ENCODE measurements around the gene GLIPR1. TPM values are rescaled to one million over a fixed set of nuclear protein-coding genes. Genes with fewer than 3 reads are reported as not detected.
"Not testable (repeated sequence)": the region's sequence is repeated elsewhere in the genome, so short reads cannot be mapped to it uniquely, and the experiment has no call there.

Gene GLIPR1
- total RNA-seq, result 23.3 TPM
- polyA plus RNA-seq, result 21.8 TPM

DNA sequence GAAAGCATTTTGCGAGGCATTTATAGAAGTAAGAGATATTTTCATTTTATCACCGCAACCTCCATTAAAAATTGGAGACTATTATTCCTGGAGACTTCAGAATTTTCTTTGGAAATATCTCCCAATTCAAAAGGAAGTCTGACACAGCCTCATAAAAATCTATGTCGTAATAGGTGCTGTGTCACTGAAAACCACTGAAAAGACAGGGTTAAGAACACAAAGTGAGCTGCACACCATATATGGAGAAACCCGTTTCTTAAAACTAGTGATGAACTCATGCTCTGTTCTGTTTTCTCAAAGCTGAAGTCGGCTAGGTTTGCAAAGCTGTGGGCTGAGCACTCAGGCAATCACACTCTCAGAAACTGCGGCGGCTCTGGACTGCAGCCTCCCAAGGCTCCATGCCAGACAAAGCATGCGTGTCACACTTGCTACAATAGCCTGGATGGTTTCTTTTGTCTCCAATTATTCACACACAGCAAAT is at the start of gene GLIPR1:
GLIPR1 (plus strand) TSS at position 287 of the 481 bp plus-strand sequence; CDS start at position 413, 126 bp downstream.
- 9% methylated on average over 8 of the region's 8 CpGs for WGBS
- H3K36me3 ChIP-seq (ENCODE audit: insufficient read depth), result no peaks in the 10 kb centered on the region
- peak within 1 kb of the TSS; percentile 57 for H3K4me3 ChIP-seq (ENCODE audit: low read depth, low read length)
- DNase-seq (ENCODE audit: extremely low spot score), result peak; percentile 36
- H3K27ac ChIP-seq (ENCODE audit: low read depth), result peak within 1 kb of the TSS; percentile 70
- H3K4me1 ChIP-seq (ENCODE audit: insufficient read depth), result no peaks in the 10 kb centered on the region

DNA sequence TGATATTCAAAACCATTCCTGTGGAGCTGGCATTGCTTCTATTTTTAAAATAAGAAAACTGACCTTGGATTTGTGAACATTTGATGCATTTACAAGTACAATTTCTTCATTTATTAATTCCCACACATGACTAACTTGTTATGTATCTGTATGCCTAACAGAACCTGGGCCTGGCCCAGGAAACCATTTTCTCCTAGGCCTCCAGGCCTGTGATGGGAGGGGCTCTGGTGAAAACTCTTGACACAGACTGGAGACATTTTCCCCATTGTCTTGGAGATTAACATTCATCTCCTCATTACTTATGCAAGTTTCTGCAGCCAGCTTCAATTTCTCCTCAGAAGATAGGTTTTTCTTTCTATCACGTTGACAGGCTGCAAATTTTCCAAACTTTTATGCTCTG is 47.6 kb upstream of the GLIPR1 start:
- no peak overlapping the region for H3K27ac ChIP-seq (ENCODE audit: low read depth)
- WGBS, result 63% methylated on average over 1 of the region's 1 CpG
- no peaks in the 10 kb centered on the region for H3K36me3 ChIP-seq (ENCODE audit: insufficient read depth)
- no peak for DNase-seq (ENCODE audit: extremely low spot score)
- no peaks in the 10 kb centered on the region for H3K4me1 ChIP-seq (ENCODE audit: insufficient read depth)
- no peak overlapping the region for H3K4me3 ChIP-seq (ENCODE audit: low read depth, low read length)

DNA sequence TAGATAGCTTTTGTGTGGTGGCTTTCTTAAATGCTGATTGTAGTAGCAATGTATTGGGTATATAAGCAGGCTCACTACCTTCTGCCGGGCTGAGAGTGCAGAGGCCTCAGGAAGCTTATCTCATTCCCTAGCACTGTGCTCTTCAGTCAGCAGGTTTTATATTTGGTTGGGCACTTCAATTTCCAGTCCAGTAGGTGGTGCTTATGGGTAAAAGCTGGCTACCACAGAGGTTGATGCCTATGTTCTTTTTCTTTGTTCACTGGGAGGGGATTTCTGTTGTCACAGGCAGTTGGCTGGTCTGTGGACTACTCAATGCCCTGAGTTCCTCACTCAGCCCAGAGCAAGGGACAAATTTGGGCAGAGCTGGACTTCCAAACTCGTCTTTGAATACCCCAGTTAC is 43.0 kb upstream of the GLIPR1 start:
- Histone ChIP-seq H3K4me1 (ENCODE audit: insufficient read depth) (no peaks in the 10 kb centered on the region), H3K36me3 (ENCODE audit: insufficient read depth) (no peaks in the 10 kb centered on the region), H3K4me3 (ENCODE audit: low read depth, low read length) (no peak overlapping the region), H3K27ac (ENCODE audit: low read depth) (no peak overlapping the region)
- WGBS, result 73% methylated on average over 2 of the region's 2 CpGs
- no peak for DNase-seq (ENCODE audit: extremely low spot score)

DNA sequence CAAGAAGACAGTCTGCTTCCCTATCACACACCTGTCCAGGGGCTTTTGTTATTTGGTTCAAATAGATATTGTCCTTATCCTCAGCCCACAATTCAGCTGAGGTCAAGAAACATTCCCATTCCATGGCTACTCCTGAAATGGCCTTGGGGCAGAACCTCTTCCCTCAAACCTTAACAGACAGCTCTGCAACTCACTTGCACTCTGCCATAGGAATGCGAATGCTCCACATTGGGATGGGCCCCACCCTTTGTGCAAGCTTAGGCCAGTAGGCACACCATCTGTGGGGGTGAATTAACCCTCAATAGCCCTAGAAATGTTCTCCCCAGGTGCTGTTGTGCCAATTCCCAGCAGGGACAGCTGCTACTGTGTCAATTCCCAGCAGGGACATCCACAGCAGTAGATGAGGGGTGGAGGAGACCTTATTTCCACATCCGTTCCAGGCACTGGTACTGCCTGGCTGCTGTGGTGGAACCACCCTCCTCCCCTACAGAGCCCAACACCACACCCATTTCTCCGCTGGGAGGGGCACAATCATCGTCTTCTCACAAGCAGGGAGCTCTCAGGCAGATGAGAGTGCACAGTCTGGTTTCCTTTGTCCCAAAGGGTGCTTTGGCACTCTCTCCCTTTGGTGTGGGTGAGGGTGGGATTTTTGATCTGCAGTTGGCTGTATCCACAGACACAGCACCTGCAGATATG is 42.3 kb upstream of the GLIPR1 start:
- no peak for DNase-seq (ENCODE audit: extremely low spot score)
- H3K27ac ChIP-seq (ENCODE audit: low read depth), result no peak overlapping the region
- H3K36me3 ChIP-seq (ENCODE audit: insufficient read depth), result no peaks in the 10 kb centered on the region
- 74% methylated on average over 4 of the region's 4 CpGs for WGBS
- H3K4me3 ChIP-seq (ENCODE audit: low read depth, low read length), result no peak overlapping the region
- H3K4me1 ChIP-seq (ENCODE audit: insufficient read depth), result no peaks in the 10 kb centered on the region

DNA sequence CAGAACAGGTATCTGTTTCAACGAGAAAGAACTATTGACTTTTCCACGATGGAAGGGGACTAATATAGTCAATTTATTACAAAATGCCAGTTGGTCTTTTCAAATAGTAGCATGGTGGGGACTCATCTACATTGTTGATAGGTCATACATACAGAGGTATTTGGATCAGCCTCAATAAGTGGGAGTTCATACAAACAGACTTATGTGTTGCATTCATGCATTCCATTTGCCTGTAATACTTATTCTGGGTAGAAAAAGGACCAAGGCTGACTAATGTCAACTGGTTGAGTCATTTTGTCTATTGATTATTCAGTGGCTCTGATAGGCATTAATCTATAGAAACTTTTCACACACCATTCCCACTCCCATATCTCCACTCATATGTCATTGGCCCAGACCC is 41.5 kb upstream of the GLIPR1 start:
- WGBS, result 84% methylated on average over 2 of the region's 2 CpGs
- Histone ChIP-seq H3K27ac (ENCODE audit: low read depth) (no peak overlapping the region), H3K4me3 (ENCODE audit: low read depth, low read length) (no peak overlapping the region), H3K4me1 (ENCODE audit: insufficient read depth) (no peaks in the 10 kb centered on the region), H3K36me3 (ENCODE audit: insufficient read depth) (no peaks in the 10 kb centered on the region)
- DNase-seq (ENCODE audit: extremely low spot score), result no peak

DNA sequence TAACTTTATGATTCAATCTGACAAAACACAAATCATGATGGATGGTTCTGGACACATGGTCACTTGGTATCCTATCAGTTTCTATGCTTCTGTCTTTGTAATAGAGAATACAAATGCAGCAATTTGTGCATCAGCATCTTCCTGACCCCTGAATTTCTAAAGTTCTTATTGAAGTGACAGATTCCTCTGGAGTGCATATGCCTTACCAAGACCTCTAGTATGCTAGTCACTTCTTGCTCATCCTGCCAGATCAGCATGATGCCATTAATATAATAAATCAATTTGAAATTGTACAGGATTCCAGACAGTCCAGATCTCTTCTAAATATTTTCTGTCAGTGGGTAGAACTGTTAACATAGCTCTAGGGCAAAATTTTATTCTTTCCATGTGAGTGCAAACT is 40.6 kb upstream of the GLIPR1 start:
- DNase-seq (ENCODE audit: extremely low spot score), result no peak
- Histone ChIP-seq H3K36me3 (ENCODE audit: insufficient read depth) (no peaks in the 10 kb centered on the region), H3K4me1 (ENCODE audit: insufficient read depth) (no peaks in the 10 kb centered on the region), H3K4me3 (ENCODE audit: low read depth, low read length) (no peak overlapping the region), H3K27ac (ENCODE audit: low read depth) (no peak overlapping the region)

DNA sequence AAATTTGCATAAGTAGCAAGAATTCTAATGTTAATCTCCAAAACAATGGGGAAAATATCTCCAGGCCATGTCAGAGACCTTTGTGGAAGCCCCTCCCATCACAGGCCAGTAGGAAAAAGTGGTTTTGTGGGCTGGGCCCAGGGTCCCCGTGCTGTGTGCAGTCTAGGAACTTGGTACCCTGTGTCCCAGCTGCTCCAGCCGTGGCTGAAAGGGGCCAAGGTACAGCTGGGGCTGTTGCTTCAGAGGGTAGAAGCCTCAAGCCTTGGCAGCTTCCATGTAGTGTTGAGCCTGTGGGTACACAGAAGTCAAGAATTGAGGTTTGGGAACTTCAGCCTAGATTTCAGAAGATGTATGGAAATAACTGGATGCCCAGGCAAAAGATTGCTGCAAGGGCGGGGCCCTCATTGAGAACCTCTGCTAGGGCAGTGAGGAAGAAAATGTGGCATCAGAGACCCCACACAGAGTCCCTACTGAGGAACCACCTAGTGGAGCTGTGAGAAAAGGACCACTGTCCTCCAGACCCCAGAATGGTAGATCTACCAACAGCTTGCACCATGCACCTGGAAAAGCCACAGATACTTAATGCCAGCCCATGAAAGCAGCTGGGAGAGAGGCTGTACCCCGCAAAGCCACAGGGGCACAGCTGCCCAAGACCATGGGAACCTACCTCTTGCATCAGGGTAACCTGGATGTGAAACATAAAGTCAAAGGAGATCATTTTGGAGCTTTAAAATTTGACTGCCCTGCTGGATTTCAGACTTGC is 38.7 kb upstream of the GLIPR1 start:
- not testable (repeated sequence) for H3K36me3 ChIP-seq (ENCODE audit: insufficient read depth); H3K4me1 ChIP-seq (ENCODE audit: insufficient read depth); DNase-seq (ENCODE audit: extremely low spot score); H3K27ac ChIP-seq (ENCODE audit: low read depth); H3K4me3 ChIP-seq (ENCODE audit: low read depth, low read length)
- 71% methylated on average over 4 of the region's 4 CpGs for WGBS

DNA sequence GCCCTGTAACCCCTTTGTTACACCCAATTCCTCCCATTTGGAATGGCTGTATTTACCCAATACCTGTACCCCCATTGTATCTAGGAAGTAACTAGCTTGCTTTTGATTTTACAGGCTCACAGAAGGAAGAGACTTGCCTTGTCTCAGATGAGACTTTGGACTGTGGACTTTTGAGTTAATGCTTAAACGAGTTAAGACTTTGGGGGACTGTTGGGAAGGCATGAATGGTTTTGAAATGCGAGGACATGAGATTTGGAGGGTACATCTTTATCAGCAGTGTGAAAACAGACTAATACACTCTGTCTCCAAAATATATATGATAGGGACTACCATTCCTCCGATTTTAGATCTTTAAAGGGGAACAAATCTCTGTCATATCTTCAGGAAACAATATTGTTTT is 38.1 kb upstream of the GLIPR1 start:
- DNase-seq (ENCODE audit: extremely low spot score); H3K36me3 ChIP-seq (ENCODE audit: insufficient read depth); H3K4me1 ChIP-seq (ENCODE audit: insufficient read depth); H3K4me3 ChIP-seq (ENCODE audit: low read depth, low read length); H3K27ac ChIP-seq (ENCODE audit: low read depth): not testable (repeated sequence)
- WGBS, result 72% methylated on average over 3 of the region's 3 CpGs

DNA sequence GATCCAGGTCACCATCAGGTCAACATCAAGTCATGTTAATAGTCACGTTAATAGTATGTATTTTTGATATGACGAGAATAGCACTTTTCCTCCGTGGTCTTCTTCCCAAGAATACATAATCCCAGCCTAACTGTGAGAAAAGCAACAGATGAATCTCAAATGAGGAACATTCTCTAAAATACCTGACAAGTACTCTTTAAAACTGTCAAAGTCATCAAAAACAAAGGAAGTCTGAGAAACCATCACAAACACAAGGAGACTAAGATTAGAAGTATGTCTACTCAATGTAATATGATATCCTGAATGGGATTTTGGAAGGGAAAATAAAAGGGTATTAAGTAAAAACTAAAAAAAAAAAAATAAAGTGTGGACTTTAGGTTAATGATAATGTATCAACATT is 36.8 kb upstream of the GLIPR1 start:
- Histone ChIP-seq H3K4me3 (ENCODE audit: low read depth, low read length) (no peak overlapping the region), H3K4me1 (ENCODE audit: insufficient read depth) (no peaks in the 10 kb centered on the region), H3K36me3 (ENCODE audit: insufficient read depth) (no peaks in the 10 kb centered on the region), H3K27ac (ENCODE audit: low read depth) (no peak overlapping the region)
- 39% methylated on average over 3 of the region's 3 CpGs for WGBS
- DNase-seq (ENCODE audit: extremely low spot score), result no peak

DNA sequence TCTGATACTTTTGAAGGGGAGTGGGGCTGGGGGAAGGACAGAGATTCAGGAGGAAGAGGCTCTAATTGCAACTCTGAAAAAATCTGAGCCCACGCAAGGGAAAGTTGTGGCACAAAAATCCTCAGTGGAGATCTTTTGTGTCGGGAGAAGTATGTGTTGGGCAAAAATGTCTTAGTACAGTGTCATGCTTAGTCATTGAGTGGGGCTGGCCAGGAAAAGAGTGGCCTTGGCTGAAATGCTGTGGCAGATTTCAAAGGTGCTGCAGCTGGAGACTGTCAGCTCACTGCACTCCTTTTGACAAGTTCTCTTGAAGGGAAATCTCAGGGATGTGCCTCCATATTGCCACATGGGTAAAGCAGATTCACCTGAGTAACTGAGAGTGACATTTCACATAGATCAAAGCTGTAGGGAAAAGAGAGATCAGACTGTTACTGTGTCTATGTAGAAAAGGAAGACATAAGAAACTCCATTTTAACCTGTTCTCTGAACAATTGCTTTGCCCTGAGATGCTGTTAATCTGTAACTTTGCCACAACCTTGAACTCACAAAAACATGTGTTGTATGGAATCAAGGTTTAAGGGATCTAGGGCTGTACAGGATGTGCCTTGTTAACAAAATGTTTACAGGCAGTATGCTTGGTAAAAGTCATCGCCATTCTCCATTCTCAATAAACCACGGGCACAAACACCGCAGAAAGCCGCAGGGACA is 36.0 kb upstream of the GLIPR1 start:
- Histone ChIP-seq H3K4me1 (ENCODE audit: insufficient read depth) (no peaks in the 10 kb centered on the region), H3K4me3 (ENCODE audit: low read depth, low read length) (no peak overlapping the region), H3K27ac (ENCODE audit: low read depth) (no peak overlapping the region), H3K36me3 (ENCODE audit: insufficient read depth) (no peaks in the 10 kb centered on the region)
- no peak for DNase-seq (ENCODE audit: extremely low spot score)
- WGBS, result 71% methylated on average over 6 of the region's 6 CpGs

DNA sequence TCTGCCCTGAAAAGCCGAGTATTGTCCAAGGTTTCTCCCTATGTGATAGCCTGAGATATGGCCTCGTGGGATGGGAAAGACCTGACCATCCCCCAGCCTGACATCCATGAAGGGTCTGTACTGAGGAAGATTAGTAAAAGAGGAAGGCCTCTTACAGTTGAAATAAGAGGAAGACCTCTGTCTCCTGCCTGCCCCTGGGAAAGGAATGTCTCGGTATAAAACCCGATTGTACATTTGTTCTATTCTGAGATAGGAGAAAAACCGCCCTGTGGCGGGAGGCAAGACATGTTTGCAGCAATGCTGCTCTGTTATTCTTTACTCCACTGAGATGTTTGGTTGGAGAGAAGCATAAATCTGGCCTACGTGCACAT is 35.4 kb upstream of the GLIPR1 start:
- H3K27ac ChIP-seq (ENCODE audit: low read depth); H3K4me3 ChIP-seq (ENCODE audit: low read depth, low read length); H3K36me3 ChIP-seq (ENCODE audit: insufficient read depth); H3K4me1 ChIP-seq (ENCODE audit: insufficient read depth); DNase-seq (ENCODE audit: extremely low spot score): not testable (repeated sequence)
- WGBS, result 65% methylated on average over 7 of the region's 7 CpGs

DNA sequence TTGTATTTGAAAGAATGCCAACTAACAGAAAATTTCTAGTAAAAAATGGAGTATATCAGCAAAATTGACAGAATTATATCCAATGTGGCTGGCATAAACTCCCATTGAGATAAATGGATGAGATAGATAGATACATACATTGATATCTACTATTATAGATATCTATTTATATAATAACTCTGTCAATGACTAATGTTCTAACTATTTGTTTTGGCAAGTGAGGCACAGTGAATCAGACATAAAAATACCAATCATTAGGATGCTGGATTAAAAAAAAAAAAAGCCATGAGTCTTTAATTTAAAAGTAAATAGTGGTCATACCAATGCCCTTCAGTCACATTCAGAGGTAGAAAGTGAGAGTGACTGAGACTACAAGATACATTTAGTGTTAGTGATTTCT is 33.7 kb upstream of the GLIPR1 start:
- no peak overlapping the region for H3K27ac ChIP-seq (ENCODE audit: low read depth)
- H3K36me3 ChIP-seq (ENCODE audit: insufficient read depth), result no peaks in the 10 kb centered on the region
- no peak overlapping the region for H3K4me3 ChIP-seq (ENCODE audit: low read depth, low read length)
- no peak for DNase-seq (ENCODE audit: extremely low spot score)
- no peaks in the 10 kb centered on the region for H3K4me1 ChIP-seq (ENCODE audit: insufficient read depth)

DNA sequence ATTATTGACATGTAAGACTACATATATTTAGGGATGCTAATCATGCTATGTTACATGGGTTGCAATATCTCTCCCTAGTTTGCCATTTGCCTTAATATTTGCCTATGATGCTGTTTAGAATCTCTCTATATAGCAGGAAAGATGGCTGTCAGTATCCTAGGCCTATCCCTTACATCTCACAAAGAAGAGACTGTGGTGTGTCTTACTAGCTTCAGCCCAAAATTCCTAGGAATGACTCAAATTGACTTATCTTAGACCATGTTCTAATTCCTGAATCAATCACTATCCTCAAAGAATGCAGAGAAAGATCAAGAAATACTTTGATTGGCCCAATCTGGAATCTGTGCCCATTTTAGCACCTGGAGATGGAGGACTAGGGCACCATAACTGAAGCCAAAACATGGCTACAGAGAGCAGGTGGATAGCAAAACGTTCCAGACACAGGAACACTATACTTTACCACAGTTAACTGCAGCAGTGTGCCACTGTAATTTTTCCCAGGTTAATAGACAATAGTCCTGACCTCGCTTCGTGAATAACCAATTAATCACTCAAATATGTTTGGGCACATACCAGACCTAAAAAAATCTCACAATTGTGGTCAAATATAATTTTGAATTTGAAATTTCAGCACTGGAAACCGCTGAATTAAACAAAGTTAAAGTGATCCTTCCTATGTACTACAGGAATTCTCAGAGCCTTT is 32.7 kb upstream of the GLIPR1 start:
- Histone ChIP-seq H3K36me3 (ENCODE audit: insufficient read depth) (no peaks in the 10 kb centered on the region), H3K27ac (ENCODE audit: low read depth) (no peak overlapping the region), H3K4me1 (ENCODE audit: insufficient read depth) (no peaks in the 10 kb centered on the region), H3K4me3 (ENCODE audit: low read depth, low read length) (no peak overlapping the region)
- no peak for DNase-seq (ENCODE audit: extremely low spot score)
- 74% methylated on average over 4 of the region's 4 CpGs for WGBS

Data from urinary bladder (tissue), 4 donors.